ENCODE measurements around the gene ZDHHC13.
A peak's percentile ranks its signal among the peaks of the same experiment; 100 is the strongest.

Gene ZDHHC13

DNA sequence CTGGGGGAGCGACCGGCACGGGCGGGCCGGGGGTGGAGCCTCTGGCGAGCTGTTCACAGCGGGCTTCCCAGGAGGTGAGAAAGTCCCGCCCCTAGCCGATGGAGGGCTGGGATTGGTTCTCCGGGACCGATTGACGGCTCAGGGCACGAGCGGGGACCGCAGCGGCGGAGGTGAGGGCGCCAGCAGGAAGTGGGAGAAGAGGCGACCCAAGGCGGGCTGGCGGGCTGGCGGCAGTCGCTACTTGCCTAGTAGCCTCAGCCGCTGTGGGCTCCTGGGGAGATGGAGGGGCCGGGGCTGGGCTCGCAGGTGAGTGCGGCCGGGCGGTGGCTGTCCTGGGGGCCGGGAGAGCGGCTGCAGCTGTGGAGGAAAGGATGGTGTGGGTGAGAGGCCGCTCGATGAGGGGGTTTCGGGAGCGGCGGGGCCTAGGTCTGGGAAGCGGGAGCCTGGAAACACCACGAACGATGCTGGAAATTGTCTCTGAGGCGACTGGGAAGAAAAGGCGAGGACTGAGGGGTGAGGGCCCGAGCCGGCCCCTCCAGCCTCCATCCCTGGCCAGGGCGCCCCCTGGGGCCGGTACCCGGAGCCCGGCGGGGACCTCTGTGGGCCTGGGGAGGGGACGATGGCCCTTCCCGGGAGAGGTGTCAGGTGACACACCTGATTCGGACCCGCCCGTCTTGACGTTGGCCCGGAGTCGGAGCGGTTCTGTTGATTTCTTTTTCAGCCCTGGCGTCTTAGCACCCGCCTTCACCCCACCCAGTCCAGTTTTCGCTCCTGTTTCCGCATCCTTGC is at the start of gene ZDHHC13:
Gene ZDHHC13, plus strand, starts transcription at position 198 of the 789 bp plus-strand sequence. Its CDS starts 82 bp downstream, at position 280.
- peak; percentile 52 for TF ChIP-seq CTCF (IDR thresholded peaks at IDR 0.05)
- no peak for TF ChIP-seq ZFX (IDR thresholded peaks at IDR 0.05; ENCODE audit: borderline replicate concordance)
- H3K27ac ChIP-seq: peak within 1 kb of the TSS; percentile 17; the same call in 1 of the 2 replicates

GRCh38 chr11:19071255-19071654 is 45.7 kb upstream of the ZDHHC13 start:
- TF ChIP-seq CTCF (IDR thresholded peaks at IDR 0.05): peak; percentile 98
- no peak for TF ChIP-seq ZFX (IDR thresholded peaks at IDR 0.05; ENCODE audit: borderline replicate concordance)
- H3K27ac ChIP-seq: no peak overlapping the region

- no peak overlapping the region for H3K27ac ChIP-seq
- no peak for TF ChIP-seq CTCF (IDR thresholded peaks at IDR 0.05)
- TF ChIP-seq ZFX (IDR thresholded peaks at IDR 0.05; ENCODE audit: borderline replicate concordance): no peak
Observed at GRCh38 chr11:19072464-19072863, 44.5 kb upstream of the ZDHHC13 start.

DNA sequence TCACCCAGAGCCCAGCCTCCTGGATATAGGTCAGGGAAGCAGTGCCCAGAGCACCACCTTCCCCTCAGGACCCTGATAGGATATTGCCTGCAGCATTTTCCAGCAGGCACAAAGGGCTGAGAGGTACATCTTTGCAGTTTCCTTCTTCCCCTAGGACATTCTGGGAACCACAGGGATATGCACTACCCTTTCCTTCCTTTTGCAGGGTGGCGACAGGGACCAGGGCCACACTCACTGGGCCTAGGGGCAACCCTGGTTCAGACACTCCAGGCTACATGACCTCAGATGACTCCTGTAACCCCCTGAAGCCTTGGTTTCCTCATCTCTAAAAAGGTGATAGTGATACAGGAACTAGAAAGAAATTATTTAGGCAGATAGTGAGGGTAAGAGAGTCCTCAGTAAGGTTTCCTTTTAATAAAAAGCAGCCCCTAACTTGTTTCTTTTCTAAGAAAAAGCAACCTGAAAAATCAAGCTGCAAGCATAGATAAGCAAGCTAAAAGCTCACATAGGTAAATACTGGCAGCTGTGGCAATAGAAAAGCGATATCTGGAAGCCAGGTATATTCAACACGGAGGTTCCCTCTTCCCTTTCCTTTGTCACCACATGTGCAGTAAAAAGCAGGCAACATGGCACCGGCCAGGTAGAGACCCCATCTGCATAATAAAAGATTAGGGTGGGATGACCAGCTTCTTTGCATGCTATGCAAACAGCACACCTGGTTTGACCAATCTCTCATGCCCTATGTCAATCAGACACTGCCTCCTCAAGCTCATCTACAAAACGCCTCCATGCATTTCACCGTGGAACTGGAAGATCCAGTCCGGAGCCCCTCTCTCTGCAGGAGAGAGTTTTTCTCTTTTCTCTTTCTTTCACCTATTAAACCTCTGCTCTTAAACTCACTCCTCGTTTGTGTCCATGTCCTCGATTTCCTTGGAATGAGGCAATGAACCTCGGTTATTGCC is 43.2 kb upstream of the ZDHHC13 start:
- no peak overlapping the region for H3K27ac ChIP-seq
- no peak for TF ChIP-seq CTCF (IDR thresholded peaks at IDR 0.05)
- no peak for TF ChIP-seq ZFX (IDR thresholded peaks at IDR 0.05; ENCODE audit: borderline replicate concordance)

- H3K27ac ChIP-seq: no peak overlapping the region
- TF ChIP-seq CTCF (IDR thresholded peaks at IDR 0.05) (no peak), ZFX (IDR thresholded peaks at IDR 0.05; ENCODE audit: borderline replicate concordance) (no peak)
Observed at GRCh38 chr11:19075636-19076035, 41.3 kb upstream of the ZDHHC13 start.

- TF ChIP-seq ZFX (IDR thresholded peaks at IDR 0.05; ENCODE audit: borderline replicate concordance): no peak
- peak; percentile 95 for TF ChIP-seq CTCF (IDR thresholded peaks at IDR 0.05)
Observed at GRCh38 chr11:19076744-19077589, 40.0 kb upstream of the ZDHHC13 start.

More at GRCh38 chr11:19076744-19077589, 40.0 kb upstream of the ZDHHC13 start:
- H3K27ac ChIP-seq: no peak overlapping the region
